DOHH2 (cell line): Measurements from ENCODE around the gene NPAS2.

Experiments
- H3F3A ChIP-seq: fragments of 200-600 bp; sonication (generic), shearing (Covaris generic); 2 replicates; pipeline ENCODE4 v1.6.0; 2016; ENCODE audit warnings: antibody characterized with exemption, mild to moderate bottlenecking; ENCODE audit not compliant: control insufficient read depth, insufficient read depth
- H3K27ac ChIP-seq: fragments of 200-600 bp; sonication (generic); 2 replicates; pipeline ENCODE4 v1.5.1; 2014; ENCODE audit warnings: low read depth, mild to moderate bottlenecking, low read length, moderate library complexity
- H3K27me3 ChIP-seq: fragments of 200-600 bp; sonication (generic); 2 replicates; pipeline ENCODE4 v1.6.1; 2014; ENCODE audit warnings: mild to moderate bottlenecking, low read length, mixed read lengths; ENCODE audit not compliant: control insufficient read depth
- H3K36me3 ChIP-seq: fragments of 200-600 bp; sonication (generic); 2 replicates; pipeline ENCODE4 v1.6.1; 2014; ENCODE audit warnings: mild to moderate bottlenecking, low read length, moderate library complexity, mixed read lengths; ENCODE audit not compliant: control insufficient read depth
- H3K4me1 ChIP-seq: fragments of 200-600 bp; sonication (generic); 2 replicates; pipeline ENCODE4 v1.6.1; 2014; ENCODE audit warnings: mild to moderate bottlenecking, low read length, mixed read lengths; ENCODE audit not compliant: control insufficient read depth
- H3K4me2 ChIP-seq: fragments of 200-600 bp; sonication (generic); 2 replicates; pipeline ENCODE4 v1.6.0; 2014; ENCODE audit warnings: mild to moderate bottlenecking, low read length, moderate library complexity
- H3K4me3 ChIP-seq: fragments of 200-600 bp; sonication (generic); 2 replicates; pipeline ENCODE4 v1.5.1; 2014; ENCODE audit warnings: mild to moderate bottlenecking, low read length, mixed read lengths
- H3K79me2 ChIP-seq: fragments of 200-600 bp; sonication (generic); 2 replicates; pipeline ENCODE4 v1.6.1; 2014; ENCODE audit warnings: mild to moderate bottlenecking, low read length, mixed read lengths; ENCODE audit not compliant: control insufficient read depth
- H3K9me2 ChIP-seq: fragments of 200-600 bp; sonication (generic); replicated peaks from 2 replicates; pipeline ENCODE4 v1.6.1; 2014; ENCODE audit warnings: mild to moderate bottlenecking, low read length, mixed read lengths; ENCODE audit not compliant: control insufficient read depth
- H3K9me3 ChIP-seq: fragments of 200-600 bp; sonication (generic); 2 replicates; pipeline ENCODE4 v1.6.1; 2014; ENCODE audit warnings: antibody characterized with exemption, low read length, mixed read lengths; ENCODE audit not compliant: control insufficient read depth, insufficient read depth
- H4K20me1 ChIP-seq: fragments of 200-600 bp; sonication (generic); 2 replicates; pipeline ENCODE4 v1.6.0; 2014; ENCODE audit warnings: low read depth, mild to moderate bottlenecking, antibody characterized with exemption, low read length, moderate library complexity; ENCODE audit not compliant: control insufficient read depth, insufficient read depth
- CTCF ChIP-seq: fragments of 200-600 bp; sonication (generic); IDR thresholded peaks from one replicate; pipeline ENCODE4 v1.5.1; 2014; ENCODE audit warnings: antibody characterized with exemption, mild to moderate bottlenecking, low read depth, low read length; ENCODE audit not compliant: poor library complexity, severe bottlenecking
- EZH2phosphoT487 ChIP-seq: fragments of 200-600 bp; sonication (generic); IDR thresholded peaks from 2 replicates; pipeline ENCODE4 v1.6.1; 2017; ENCODE audit warnings: borderline replicate concordance, mild to moderate bottlenecking, antibody characterized with exemption, low read length, moderate library complexity, mixed read lengths

NPAS2 gene

GRCh38 chr2:100964222-100964621, 144.3 kb downstream of the NPAS2 start:
- H3K9me3 ChIP-seq: no peaks in the 10 kb centered on the region
- H3K9me2 ChIP-seq: no peaks in the 10 kb centered on the region
- no peaks in the 10 kb centered on the region for H3K36me3 ChIP-seq
- H3K4me1 ChIP-seq: no peaks in the 10 kb centered on the region
- peaks cover 2% of the 10 kb centered on the region; the same call in 1 of the 2 replicates for H3K27me3 ChIP-seq
- H3K79me2 ChIP-seq: no peaks in the 10 kb centered on the region
- H3K4me2 ChIP-seq: no peak overlapping the region
- no peak overlapping the region for H3K27ac ChIP-seq
- H4K20me1 ChIP-seq: no peaks in the 10 kb centered on the region
- H3K4me3 ChIP-seq: no peak overlapping the region
- H3F3A ChIP-seq: no peaks in the 10 kb centered on the region
- no peak for TF ChIP-seq EZH2phosphoT487
- no peak for TF ChIP-seq CTCF

GRCh38 chr2:100964681-100965169, 144.8 kb downstream of the NPAS2 start:
- no peaks in the 10 kb centered on the region for H4K20me1 ChIP-seq
- H3K36me3 ChIP-seq: no peaks in the 10 kb centered on the region
- no peak overlapping the region for H3K4me2 ChIP-seq
- TF ChIP-seq CTCF (no peak), EZH2phosphoT487 (no peak)
- H3K9me2 ChIP-seq: no peaks in the 10 kb centered on the region
- no peak overlapping the region for H3K4me3 ChIP-seq
- no peak overlapping the region for H3K27ac ChIP-seq
- no peaks in the 10 kb centered on the region for H3K4me1 ChIP-seq
- H3F3A ChIP-seq: no peaks in the 10 kb centered on the region
- H3K9me3 ChIP-seq: no peaks in the 10 kb centered on the region
- H3K79me2 ChIP-seq: no peaks in the 10 kb centered on the region
- H3K27me3 ChIP-seq: peaks cover 2% of the 10 kb centered on the region; the same call in 1 of the 2 replicates

- no peak overlapping the region for H3K4me2 ChIP-seq
- H3F3A ChIP-seq: no peaks in the 10 kb centered on the region
- H3K27me3 ChIP-seq: no peaks in the 10 kb centered on the region
- no peaks in the 10 kb centered on the region for H3K9me3 ChIP-seq
- no peaks in the 10 kb centered on the region for H4K20me1 ChIP-seq
- no peaks in the 10 kb centered on the region for H3K79me2 ChIP-seq
- H3K9me2 ChIP-seq: no peaks in the 10 kb centered on the region
- no peak for TF ChIP-seq EZH2phosphoT487
- no peak for TF ChIP-seq CTCF
- H3K27ac ChIP-seq: no peak overlapping the region
- H3K4me3 ChIP-seq: no peak overlapping the region
- H3K4me1 ChIP-seq: no peaks in the 10 kb centered on the region
- H3K36me3 ChIP-seq: no peaks in the 10 kb centered on the region
These were observed 145.7 kb downstream of the NPAS2 start for GRCh38 chr2:100965596-100965995.
